Colonic mucosa (tissue), 4 donors: Measurements from ENCODE around the gene SLC7A14. TPM values are rescaled to one million over a fixed set of nuclear protein-coding genes. Genes with fewer than 3 reads are reported as not detected.

Experiments used
- DNase-seq: peaks from one replicate; pipeline ENCODE4 v3.0.0-alpha.2; 2020
- H3K27ac ChIP-seq: fragments of 200-600 bp; one replicate; pipeline ENCODE4 v1.8.0; 2021
- H3K27me3 ChIP-seq: fragments of 200-600 bp; one replicate; pipeline ENCODE4 v1.8.0; 2021
- H3K36me3 ChIP-seq: fragments of 200-600 bp; one replicate; pipeline ENCODE4 v1.8.0; 2021
- H3K4me1 ChIP-seq: fragments of 200-600 bp; one replicate; pipeline ENCODE4 v1.8.0; 2021; ENCODE audit warnings: mild to moderate bottlenecking
- H3K4me3 ChIP-seq: fragments of 200-600 bp; one replicate; pipeline ENCODE4 v1.8.0; 2021
- H3K9ac ChIP-seq, 2 donors: one replicate each; pipeline ENCODE4 v1.7.0; 2013; ENCODE audit warnings: control low read depth in 2 of 2, low read depth in 2 of 2, low read length in 2 of 2
- H3K9me3 ChIP-seq: fragments of 200-600 bp; one replicate; pipeline ENCODE4 v1.8.0; 2021
- CTCF ChIP-seq: fragments of 200-600 bp; IDR thresholded peaks from one replicate; pipeline ENCODE4 v1.8.0; 2022; ENCODE audit warnings: antibody characterized with exemption, mild to moderate bottlenecking
- intact Hi-C: fragments of 100-400 bp; cut with DNase I; formaldehyde crosslinking; loops from one replicate; pipeline ENCODE4 v1.14.1; 2022
- total RNA-seq, 2 donors: library from RNA; stranded (reverse); fragmentation: NEBNext Ultra II Directional in 1 of 2; extraction: Animal tissue kit (Norgen Biotek cat#: 25700) in 1 of 2; gene quantifications; one replicate each; pipeline ENCODE4 v1.2.1, GENCODE V29; 2021
- donor health status: healthy.
- donor health status: DM: no; HTN: no; CAD: no.
- donor health status: DM: no; HTN: no; CAD: no.

SLC7A14 gene
- total RNA-seq, 2 donors from 2014 or later = 0.05 to 0.56 TPM

DNA sequence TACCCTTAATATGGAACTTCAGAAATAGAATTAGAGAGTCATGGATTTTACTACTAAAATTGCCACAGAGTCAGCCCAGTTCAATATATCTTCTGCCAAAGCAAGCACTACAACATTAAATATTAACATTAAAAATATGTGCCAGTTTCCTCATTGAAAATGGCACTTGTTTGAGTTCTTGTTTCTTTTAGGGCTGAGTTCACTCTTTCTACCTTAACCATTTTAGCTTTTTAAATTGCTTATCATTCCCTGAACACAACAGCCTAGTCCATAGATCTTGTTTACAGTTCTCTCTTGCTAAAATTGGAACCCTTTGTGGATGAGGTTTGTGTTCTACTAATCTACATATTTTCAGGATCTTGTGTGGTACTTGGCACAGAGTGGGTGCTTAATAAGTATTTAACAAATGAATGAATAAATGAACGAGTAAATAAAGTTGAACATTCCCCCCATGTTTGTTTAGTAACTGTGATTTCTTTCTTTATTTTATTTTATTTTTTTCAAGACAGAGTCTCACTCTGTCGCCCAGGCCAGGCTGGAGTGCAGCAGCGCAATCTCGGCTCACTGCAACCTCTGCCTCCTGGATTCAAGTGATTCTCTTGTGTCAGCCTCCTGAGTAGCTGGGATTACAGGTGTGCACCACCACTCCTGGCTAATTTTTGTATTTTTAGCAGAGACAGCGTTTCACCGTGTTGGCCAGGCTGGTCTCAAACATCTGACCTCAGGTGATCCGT lies 46.0 kb upstream of the SLC7A14 start:
- TF ChIP-seq CTCF = no peak
- H3K4me1 ChIP-seq = no peaks in the 10 kb centered on the region
- no peaks in the 10 kb centered on the region for H3K9me3 ChIP-seq
- no peaks in the 10 kb centered on the region for H3K27me3 ChIP-seq
- H3K27ac ChIP-seq = no peak overlapping the region
- no peak overlapping the region for H3K4me3 ChIP-seq
- H3K36me3 ChIP-seq = no peaks in the 10 kb centered on the region
- H3K9ac ChIP-seq = no peak overlapping the region
- intact Hi-C loops = no loop called here
- DNase-seq = no peak

- Histone ChIP-seq H3K4me3 (no peak overlapping the region), H3K9me3 (no peaks in the 10 kb centered on the region), H3K27me3 (no peaks in the 10 kb centered on the region), H3K36me3 (no peaks in the 10 kb centered on the region), H3K4me1 (no peaks in the 10 kb centered on the region), H3K27ac (no peak overlapping the region), H3K9ac (no peak overlapping the region)
- TF ChIP-seq CTCF = no peak
- no peak for DNase-seq
- intact Hi-C loops = no loop called here
Observed at GRCh38 chr3:170623524-170623923, 37.6 kb upstream of the SLC7A14 start.

- Histone ChIP-seq H3K27me3 (no peaks in the 10 kb centered on the region), H3K4me1 (no peaks in the 10 kb centered on the region), H3K27ac (no peak overlapping the region), H3K36me3 (no peaks in the 10 kb centered on the region), H3K4me3 (no peak overlapping the region), H3K9ac (no peak overlapping the region), H3K9me3 (no peaks in the 10 kb centered on the region)
- intact Hi-C loops = no loop called here
- no peak for TF ChIP-seq CTCF
- DNase-seq = peak; percentile 28
Observed at GRCh38 chr3:170622369-170623159, 36.7 kb upstream of the SLC7A14 start.

DNA sequence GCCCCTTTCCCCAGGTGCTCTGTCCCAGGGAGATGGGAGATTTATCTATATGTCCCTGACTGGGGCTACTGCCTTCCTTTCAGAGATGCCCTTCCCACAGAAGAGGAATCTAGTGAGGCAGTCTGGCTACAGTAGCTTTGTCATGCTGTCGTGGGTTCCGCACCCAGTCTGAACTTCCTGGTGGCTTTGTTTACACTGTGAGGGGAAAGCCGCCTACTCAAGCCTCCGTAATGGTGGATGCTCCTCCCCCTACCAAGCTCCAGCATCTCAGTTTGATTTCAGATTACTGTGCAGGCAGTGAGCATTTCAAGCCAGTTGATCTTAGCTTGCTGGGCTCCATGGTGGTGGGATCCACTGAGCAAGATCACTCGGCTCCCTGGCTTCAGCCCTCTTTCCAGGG lies 35.4 kb upstream of the SLC7A14 start:
- Histone ChIP-seq H3K9me3 (no peaks in the 10 kb centered on the region), H3K27me3 (no peaks in the 10 kb centered on the region), H3K4me1 (no peaks in the 10 kb centered on the region), H3K36me3 (no peaks in the 10 kb centered on the region), H3K27ac (no peak overlapping the region), H3K9ac (no peak overlapping the region), H3K4me3 (no peak overlapping the region)
- no peak for TF ChIP-seq CTCF
- no peak for DNase-seq
- intact Hi-C loops = no loop called here

DNA sequence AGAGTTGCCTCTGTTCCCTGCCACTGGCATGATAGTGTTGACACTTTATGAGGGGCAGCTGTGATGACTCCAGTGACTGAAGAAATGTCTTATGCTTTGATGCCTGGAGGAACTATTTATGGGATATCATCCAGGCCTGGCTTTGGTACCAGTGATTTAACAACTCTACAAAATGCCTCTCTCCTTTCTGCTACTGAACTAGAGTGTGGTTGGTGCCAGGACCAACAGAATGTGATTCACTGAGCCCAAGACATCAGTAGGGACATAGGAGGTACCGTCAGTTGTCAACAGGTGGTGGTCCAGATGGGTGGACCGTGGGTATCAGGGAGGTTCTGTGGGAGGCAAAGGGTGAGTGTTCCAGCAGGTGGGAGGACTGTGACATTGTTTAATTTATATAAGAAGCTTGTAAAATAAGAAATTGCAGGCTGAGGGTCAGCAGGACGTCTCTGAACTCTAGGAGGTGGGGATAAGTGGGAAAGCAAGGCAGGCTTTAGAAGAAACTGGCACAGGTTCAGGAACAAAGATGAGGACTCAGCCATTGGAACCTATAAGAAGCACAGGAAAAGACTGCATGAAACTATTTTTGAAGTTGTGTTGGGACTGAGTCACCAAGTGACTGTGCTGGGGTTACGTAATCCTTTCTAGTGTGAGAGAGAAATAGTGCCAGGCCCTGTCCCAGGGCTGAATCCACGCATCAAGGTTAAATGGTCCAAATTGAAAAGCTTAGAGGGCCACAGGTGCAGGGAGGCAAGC lies 28.5 kb upstream of the SLC7A14 start:
- intact Hi-C loops = no loop called here
- H3K4me3 ChIP-seq = no peak overlapping the region
- H3K9ac ChIP-seq = no peak overlapping the region
- H3K9me3 ChIP-seq = no peaks in the 10 kb centered on the region
- H3K36me3 ChIP-seq = no peaks in the 10 kb centered on the region
- H3K4me1 ChIP-seq = no peaks in the 10 kb centered on the region
- no peaks in the 10 kb centered on the region for H3K27me3 ChIP-seq
- DNase-seq = no peak
- no peak overlapping the region for H3K27ac ChIP-seq
- TF ChIP-seq CTCF = no peak
